Islet of Langerhans (tissue), 1 donor: ENCODE data around the gene ATP9A.
"Not testable (repeated sequence)": the region's sequence is repeated elsewhere in the genome, so short reads cannot be mapped to it uniquely, and the experiment has no call there.

ENCODE experiments used
- FAIRE-seq: peaks from one replicate; lab custom pipeline; 2011; peaks lifted over from hg19 to GRCh38; lab: Jason Lieb, UNC

Gene ATP9A

DNA sequence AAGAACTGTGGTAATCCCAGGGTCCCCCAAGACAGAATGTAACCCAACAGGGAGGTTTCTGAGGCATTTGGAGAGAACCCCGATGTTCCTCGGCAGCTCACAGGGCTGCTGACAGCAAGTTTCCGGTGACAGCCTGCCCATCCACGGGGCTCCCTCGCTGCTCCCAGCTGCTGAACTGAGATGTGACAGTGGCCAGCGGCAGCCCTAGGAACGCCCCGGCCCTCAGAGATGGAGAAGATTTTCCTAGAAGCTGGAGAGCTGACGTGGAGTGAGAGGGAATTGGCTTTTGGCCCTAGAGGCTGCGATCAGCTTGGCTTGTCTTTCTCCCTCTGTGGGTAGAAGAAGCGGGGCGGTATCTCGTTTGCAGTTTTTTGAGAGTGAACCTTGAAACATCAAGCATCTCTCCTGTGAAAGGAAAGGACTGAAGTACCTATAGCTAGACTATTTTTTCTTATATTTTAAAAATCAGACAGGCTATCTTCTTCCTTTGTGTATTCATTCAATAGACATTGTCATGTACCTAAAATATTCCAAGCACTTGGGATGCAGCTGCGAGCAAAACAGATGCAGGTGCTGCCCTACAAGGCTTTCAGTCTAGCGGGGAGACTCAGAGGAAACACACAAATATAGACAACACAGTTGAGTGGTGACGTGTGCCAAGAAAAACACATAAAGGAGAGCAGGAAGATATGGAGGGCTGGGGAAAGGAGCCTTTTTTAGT, 197.3 kb downstream of the ATP9A start:
- no peak for FAIRE-seq

DNA sequence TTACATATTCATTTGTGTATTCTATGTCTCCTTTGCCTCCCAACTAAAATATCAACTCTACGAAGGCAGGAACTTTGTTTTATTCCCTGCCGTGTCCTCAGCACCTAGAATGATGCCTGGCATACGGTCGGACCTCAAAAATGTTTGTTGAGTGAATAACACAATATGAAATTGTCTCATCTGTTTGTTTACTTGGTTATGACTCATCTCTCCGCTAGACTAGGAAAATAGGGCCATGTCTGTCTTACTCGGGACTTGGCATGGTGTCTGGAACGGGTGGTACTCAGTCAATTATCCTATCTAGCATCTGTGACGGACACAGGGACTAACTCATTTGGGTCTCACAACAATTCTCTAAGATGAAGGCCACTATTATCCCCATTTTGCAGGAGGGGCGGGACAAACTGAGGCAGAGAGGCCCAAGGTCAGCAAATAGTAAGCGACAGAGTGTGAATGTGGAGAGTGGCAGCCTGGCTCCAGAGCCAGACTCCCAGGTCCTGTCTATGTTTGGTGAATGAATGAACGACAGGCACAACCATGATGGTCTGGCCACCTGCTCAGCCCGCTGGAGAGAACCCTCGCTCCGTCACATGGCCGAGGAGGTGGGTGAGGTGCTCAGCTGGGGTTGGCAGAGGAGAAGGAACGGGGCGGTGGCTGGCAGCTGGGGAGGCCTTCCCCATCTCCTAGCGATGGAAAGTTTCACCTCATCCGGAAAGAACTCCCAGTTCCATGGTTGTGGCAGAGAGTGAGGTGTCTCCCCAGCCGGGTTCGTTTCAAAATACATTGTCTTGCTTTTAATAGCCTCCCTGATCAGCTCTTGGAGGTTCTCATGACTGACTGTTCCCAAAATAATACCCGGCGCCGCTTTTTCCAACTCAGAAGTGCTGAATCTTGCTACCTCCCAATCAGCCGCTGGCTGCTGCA, 198.1 kb downstream of the ATP9A start:
- no peak for FAIRE-seq

DNA sequence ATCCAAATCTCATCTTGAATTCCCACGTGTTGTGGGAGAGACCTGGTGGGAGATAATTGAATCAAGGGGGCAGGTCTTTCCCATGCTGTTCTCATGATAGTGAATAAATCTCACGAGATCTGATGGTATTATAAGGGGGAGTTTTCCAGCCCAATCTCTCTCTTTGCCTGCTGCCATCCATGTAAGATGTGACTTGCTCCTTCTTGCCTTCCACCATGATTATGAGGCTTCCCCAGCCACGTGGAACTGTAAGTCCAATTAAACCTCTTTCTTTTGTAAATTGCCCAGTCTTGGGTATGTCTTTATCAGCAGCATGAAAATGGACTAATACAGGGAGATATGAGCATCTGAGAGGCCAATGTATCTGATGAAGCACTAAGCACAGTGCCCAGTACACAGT, 199.7 kb downstream of the ATP9A start:
- FAIRE-seq: not testable (repeated sequence)

DNA sequence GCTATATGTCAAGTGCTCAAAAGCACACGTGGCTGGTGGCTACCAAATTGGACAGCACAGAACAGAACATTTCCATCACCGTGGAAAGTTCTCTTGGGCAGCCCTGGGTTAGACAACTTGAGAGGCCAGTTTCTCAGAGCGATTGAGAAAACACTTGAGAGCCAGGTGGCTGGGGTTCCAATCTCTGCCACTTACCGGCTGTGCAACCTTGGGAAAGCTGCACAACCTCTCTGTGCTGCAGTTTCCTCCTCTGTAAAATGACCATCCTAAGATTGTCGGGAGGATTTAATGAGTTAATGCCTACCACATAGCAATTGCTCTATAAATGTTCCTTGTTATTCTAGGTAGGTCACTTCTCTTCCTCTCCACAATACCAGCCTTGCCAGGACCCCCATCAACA, 200.6 kb downstream of the ATP9A start:
- FAIRE-seq: no peak

DNA sequence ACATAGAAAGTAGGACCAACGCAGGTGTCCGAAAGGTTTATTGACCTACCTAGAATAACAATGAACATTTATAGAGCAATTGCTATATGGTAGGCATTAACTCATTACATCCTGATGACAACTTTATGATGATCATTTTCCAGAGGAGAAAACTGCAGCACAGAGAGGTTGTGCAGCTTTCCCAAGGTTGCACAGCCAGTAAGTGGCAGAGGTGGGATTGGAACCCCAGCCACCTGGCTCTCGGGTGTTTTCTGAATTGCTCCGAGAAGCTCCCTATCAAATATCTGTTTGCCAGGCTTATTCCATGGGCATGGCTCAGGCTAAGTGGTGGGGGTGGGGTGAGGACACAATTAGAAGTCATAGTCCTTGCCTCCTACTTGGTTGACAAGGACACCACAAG, 201.6 kb downstream of the ATP9A start:
- FAIRE-seq: no peak

DNA sequence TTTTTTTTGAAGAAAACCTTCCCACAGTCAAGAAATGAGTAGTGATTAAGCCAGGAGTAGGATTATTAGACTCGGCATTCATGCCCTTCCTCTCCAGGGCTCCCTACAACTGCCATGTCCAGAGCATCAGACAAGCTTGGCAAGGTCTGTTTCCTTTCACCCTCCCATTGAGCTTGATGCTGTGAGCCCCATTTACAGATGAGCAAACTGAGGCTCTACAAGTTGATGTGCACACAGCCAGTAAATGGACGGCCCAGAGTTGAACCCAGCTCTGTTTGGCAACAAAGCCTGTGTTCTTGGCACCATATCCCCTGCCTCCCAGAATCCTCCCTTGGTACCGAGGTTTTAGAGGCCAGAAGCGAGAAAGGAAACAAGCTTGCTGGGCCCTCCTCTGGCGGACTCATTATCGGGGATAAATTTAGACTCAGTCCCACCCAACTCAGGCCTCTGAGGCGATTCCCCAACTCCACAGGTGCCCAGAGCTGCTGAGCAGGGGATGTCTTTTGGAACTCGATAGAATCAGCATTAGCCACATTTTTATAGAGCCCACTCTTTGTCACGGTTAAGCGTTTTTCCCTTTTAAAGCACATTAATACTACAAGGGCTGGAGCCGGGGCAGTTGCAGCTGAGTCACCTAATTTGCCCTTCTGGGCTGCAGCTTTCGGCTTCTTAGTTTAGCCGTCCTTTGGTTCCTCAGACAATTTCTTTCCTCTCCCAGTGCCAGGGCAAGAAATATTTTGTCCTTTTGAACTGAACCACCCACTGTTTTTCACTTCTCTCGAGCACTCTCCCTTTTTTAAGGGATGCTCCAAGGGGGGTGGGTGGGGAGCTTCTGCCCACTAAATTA, 202.7 kb downstream of the ATP9A start:
- no peak for FAIRE-seq

DNA sequence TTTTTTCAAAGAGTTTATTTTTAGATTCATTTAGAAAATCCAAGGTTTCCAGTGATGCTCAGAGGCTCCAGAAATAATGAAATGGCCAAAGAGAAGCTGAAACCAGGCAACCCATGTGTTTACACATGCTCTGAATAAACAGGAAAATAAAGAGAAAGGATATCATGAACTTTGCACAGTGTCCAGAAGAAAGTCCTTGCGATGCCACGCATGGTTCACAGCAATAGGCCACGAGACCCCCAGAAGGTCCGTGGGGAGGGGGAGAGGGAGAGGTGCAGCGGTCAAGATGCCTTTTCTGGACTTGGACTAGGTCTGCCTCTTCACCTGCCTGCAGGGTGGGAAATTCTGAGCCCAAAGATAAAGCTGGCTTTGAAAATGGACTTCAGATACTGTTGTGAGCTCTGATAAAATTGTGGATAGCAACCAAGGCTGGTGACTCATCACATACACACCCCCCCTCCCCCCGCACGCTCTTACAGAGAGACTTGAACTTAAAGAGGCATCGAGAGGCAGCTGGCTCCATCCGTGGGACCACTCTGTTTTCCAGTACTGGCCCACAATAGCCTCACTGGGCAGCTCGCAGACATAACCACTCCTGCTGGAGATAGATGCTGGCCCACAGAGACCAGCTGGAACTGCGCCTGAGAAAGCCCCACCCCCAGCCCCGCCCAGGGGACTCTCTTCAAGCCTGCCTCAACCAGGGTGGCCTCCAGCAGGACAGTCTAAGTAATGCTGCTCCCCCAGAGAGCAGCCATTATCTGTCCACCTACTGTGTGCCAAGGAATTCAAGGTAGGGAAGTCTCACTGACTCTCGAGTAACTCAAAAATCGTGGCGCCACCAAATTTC, 204.5 kb downstream of the ATP9A start:
- no peak for FAIRE-seq

DNA sequence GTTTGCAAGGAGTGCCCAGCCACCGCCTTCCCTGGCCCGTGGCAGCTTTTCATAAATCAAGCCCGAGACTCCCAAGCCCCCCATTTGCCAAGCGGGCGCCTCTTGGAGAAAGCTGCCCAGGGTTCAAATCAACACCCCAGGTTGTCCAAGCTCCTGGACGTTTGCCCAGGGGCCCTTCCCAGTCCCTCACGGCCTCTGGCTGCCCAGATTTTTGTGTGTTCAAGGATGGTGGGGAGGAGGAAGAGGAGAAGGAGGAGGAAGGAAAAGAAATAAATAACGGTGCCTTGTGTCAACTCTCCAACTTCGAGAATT, 205.1 kb downstream of the ATP9A start:
- no peak for FAIRE-seq

DNA sequence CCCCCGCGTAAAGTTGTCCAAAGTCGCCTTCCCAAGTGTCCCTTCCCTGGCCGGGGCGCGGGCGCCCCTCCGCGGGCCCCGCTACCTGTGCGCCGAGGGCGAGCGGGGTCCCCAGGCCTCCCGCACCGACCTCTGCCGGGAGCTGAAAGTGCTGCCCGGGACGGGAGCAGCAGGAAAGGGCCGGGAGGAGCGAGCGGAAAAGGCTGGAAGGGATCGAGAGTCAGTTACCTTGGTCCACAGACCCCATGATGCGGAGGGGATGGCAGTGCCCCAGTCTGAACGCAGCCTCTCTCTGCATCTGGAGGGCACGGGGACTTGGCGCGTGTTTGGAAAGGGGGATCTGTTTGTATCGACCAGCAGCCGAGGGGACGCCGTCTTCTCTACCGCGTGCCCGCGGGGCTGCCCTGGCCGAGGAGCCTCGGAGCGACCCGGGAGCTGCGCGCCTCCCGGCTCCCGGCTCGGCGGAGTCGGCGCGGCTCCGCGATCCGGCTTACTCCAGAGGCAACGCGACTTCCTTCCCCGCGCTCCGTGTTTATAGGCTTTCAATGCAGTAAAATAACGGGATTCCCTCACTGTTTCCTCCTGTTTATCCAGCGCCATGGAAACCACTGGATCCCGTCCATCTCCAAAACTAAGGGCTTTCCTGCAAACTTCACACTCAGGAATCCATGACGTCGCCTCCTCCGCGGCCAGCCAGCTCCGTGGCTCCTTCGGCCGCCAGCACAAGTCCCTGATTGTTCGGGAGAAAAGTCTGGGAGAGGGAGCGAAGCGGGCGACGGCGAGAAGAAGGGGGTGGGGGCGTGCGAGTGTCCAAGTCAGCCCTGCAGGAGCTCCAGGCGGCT, 205.6 kb downstream of the ATP9A start:
- FAIRE-seq: no peak

DNA sequence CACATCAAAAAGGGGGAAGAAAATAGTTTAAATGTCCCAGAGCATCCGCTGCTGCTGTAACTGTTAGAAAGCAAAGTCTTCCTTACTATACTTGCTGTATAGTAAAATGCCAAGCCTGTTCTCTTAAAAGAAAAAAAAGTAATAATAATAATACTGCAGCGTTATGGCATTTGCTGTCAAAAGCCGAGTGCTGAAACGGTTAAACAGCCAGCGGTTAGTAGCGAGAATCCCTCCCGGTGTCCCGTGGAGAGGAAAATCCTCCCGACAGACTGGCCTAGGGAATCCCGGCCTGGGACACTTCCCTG, 206.2 kb downstream of the ATP9A start:
- FAIRE-seq: no peak

DNA sequence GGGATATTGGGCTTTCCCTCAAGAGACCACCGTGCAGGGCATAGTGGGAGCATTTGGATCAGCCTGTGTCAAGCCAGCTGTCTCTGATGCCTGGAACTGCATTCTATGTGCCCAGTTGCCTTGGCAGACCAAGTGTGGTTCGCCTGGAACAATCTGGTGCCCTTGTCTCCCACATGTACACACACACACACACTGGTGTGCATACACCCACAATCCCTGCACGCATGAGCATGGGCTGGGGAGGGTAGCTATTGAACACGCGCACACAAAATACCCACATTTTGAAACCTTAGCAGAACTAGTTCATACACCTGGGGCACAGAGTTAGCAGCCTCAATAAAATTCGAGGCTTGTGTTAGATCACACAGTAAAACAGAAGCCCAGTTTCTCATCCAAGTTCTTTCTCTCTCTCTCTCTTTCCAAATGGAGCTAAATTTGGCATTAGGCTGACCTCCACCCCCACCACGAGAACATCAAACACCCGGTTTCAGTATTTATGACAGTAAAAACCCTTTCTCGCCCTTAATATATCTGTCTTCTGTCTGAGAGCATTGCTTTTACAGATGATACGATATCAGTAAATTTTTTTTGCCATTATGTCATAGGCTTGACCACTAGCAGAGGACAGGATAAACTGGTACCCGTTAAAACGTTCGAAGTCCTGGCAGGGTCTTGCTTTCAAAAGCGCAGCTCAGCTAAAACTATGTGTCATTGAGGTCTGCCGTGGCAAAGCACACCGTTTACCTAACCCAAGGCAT, 207.5 kb downstream of the ATP9A start:
- no peak for FAIRE-seq

DNA sequence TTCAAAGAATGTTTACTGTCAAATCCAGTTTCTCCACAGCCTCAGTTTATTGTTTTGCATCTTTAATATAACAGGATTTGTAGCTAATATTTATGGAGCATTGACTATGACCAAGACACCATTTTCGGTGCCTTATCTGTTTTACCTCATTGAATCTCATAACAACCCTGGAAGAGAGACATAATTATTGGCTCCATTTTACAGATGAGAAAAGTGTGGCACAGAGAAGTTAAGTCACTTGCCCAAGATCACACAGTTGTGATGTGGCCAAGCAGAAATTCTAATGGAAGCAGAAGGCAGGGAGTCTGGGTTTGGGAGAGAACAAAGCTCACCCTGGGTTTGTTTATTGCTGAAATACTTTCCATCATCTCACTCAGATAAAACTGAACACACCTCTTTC, 208.1 kb downstream of the ATP9A start:
- FAIRE-seq: no peak

DNA sequence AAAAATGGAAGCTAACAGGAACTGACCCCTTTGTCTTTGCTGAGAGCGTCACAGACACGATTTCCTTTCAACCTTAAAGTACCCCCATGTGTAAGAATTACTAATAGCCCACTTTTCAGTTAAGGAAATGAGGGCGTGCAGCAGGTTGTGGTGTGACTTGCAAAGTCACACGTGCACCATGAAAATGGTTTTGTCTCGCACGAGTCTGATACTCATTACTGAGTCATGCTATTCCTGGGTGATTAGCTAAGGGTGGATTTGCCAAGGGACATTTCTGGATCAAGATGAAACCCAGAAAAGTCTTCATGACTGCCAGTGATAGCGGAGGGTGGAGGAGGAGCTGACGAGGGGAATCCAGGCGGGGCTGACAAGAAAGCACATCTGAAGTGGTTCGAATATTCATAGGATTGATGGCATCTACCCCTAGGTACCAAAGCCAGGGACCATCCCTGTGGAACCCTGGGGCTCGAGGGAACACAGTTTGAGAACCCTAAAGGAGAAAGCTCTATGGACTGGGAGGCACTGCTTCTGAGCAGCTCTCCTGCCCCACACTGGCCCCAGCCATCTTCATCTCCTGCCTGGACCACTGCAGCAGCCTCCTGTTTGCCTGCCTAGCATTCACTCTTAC, 213.5 kb downstream of the ATP9A start:
- no peak for FAIRE-seq

DNA sequence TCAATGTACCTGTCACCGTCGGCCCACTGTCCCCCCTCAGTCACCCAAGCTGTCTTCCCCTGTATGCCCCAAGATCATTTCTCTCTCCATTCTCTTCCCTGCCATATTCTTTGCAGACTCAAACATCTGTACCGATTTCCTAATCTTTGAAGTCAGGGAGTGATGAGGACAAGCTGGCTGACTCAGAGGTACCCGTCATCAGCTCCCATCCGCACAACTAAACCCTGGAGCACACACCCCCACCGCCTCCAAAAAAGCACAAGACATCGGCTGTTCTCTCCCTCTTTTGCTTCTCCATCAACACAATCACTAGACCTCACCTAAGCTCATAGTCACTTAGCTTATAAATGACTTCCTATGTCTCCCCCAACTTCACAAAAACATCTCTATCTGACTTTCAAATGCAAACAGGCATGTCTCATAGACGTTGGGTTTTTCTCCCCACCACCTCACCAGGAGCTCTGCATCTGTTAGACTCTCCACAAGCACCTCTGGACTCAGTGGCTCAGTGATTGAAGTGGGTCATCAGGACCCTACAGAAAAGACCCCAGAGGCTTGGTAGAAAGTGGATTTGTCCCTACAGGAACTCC, 214.2 kb downstream of the ATP9A start:
- no peak for FAIRE-seq

DNA sequence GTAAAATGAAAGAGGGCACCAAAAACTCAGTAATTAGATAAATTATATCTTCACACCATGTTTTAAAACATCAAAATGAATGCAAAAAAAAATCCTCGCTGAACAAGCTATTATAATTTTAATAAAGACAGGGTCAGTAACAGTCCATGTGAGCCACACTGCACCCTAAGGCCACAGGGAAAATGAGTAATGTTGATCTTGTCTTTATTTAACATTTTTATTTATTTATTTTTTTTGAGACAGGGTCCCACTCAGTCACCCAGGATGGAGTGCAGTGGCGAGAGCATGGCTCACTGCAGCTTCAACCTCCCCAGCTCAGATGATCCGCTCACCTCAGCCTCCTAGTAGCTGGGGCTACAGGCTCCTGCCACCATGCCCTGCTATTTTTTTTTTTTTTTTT, 217.0 kb downstream of the ATP9A start:
- no peak for FAIRE-seq

DNA sequence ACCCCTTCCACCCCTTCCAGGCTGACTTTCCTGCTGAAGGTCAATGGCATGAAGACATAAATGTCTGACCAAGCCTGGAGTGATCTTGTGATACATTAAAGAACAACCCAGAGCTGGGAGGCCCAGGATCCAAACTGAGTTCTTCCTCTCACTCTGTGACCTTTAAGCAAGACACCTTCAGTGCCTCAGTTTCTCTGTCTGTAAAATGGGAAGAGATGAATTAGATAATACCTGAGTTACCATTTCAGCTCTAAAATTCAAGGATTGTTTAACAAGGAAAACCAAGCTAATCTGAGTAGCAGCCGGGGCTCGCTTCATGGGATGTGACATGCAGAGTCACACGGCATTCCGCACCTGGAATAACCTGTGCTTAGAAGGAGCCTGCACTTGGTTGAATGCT, 218.7 kb downstream of the ATP9A start:
- FAIRE-seq: no peak

DNA sequence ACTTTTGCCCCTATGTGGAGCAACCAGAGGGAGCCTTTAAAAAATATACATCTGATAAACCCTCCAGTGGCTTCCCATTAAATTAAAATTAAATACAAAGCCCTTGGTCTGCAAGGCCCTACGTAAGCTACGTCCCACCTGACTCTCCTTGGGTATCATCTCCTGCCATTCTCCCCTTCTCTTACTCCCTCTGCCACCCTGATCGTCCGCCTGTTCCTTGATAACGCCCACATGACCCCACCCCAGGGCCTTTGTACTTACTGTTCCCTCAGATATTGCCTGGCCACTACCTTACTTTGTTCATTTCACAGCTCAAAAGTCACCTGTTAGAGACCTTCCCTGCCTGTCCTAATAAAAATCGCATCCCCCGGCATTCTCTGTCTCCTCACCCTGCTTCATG, 220.2 kb downstream of the ATP9A start:
- no peak for FAIRE-seq
